GM23338 (cell line): ENCODE data around the gene CGNL1. TPM values are rescaled to one million over a fixed set of nuclear protein-coding genes. Genes with fewer than 3 reads are reported as not detected.

Source experiments
- ATAC-seq: fragments of 200-7000 bp; cut with Tn5 transposase; 3 replicates; pipeline ENCODE4 v1.9.1; 2020
- DNase-seq: peaks from one replicate; pipeline ENCODE4 v3.0.0-alpha.2; 2015; ENCODE audit warnings: low spot score
- H2AFZ ChIP-seq: fragments of 200-600 bp; sonication (generic); 2 replicates; pipeline ENCODE4 v1.8.0; 2016; ENCODE audit warnings: antibody characterized with exemption, mild to moderate bottlenecking, moderate library complexity
- H3F3A ChIP-seq: fragments of 200-600 bp; sonication (generic); replicated peaks from 2 replicates; pipeline ENCODE4 v1.8.0; 2017; ENCODE audit warnings: antibody characterized with exemption, mixed run types, low read depth
- H3K27ac ChIP-seq: fragments of 200-600 bp; sonication (generic); 2 replicates; pipeline ENCODE4 v1.6.1; 2016; ENCODE audit warnings: low read depth
- H3K27me3 ChIP-seq: fragments of 200-600 bp; sonication (generic); 2 replicates; pipeline ENCODE4 v1.8.0; 2016; ENCODE audit warnings: mild to moderate bottlenecking, mixed run types, moderate library complexity; ENCODE audit not compliant: insufficient read depth
- H3K36me3 ChIP-seq: fragments of 200-600 bp; sonication (generic); 2 replicates; pipeline ENCODE4 v1.8.0; 2016; ENCODE audit warnings: mild to moderate bottlenecking; ENCODE audit not compliant: insufficient read depth
- H3K4me1 ChIP-seq: fragments of 200-600 bp; sonication (generic); 2 replicates; pipeline ENCODE4 v1.8.0; 2016; ENCODE audit warnings: mild to moderate bottlenecking, moderate library complexity; ENCODE audit not compliant: insufficient read depth
- H3K4me2 ChIP-seq: fragments of 200-600 bp; sonication (generic); 2 replicates; pipeline ENCODE4 v1.7.1; 2017; ENCODE audit warnings: mixed run types
- H3K4me3 ChIP-seq: fragments of 200-600 bp; sonication (generic); 2 replicates; pipeline ENCODE4 v1.6.1; 2016; ENCODE audit warnings: mixed run types
- H3K79me2 ChIP-seq: fragments of 200-600 bp; sonication (generic); replicated peaks from 2 replicates; pipeline ENCODE4 v1.8.0; 2017; ENCODE audit warnings: mild to moderate bottlenecking; ENCODE audit not compliant: insufficient read depth
- H3K9me2 ChIP-seq: fragments of 200-600 bp; sonication (generic); 2 replicates; pipeline ENCODE4 v1.8.0; 2017; ENCODE audit not compliant: insufficient read depth
- H4K20me1 ChIP-seq: fragments of 200-600 bp; sonication (generic); replicated peaks from 2 replicates; pipeline ENCODE4 v1.8.0; 2017; ENCODE audit warnings: mild to moderate bottlenecking; ENCODE audit not compliant: insufficient read depth
- H3K27ac Mint-ChIP-seq: 2 replicates; pipeline ENCODE4 v1.8.0; 2020; ENCODE audit warnings: inconsistent platforms, mild to moderate bottlenecking, moderate library complexity, mixed read lengths
- H3K27me3 Mint-ChIP-seq: 3 replicates; pipeline ENCODE4 v1.8.0; 2022; ENCODE audit warnings: low read depth, mild to moderate bottlenecking, moderate library complexity, mixed read lengths, inconsistent platforms; ENCODE audit not compliant: insufficient read depth, poor library complexity
- H3K36me3 Mint-ChIP-seq: 3 replicates; pipeline ENCODE4 v1.8.0; 2021; ENCODE audit warnings: low read depth, mild to moderate bottlenecking, inconsistent platforms, moderate library complexity, mixed read lengths
- H3K4me1 Mint-ChIP-seq: 3 replicates; pipeline ENCODE4 v1.8.0; 2020; ENCODE audit warnings: mild to moderate bottlenecking, inconsistent platforms, mixed read lengths
- H3K4me3 Mint-ChIP-seq: 3 replicates; pipeline ENCODE4 v1.8.0; 2021; ENCODE audit warnings: moderate library complexity, mild to moderate bottlenecking, inconsistent platforms, mixed read lengths
- H3K9me3 Mint-ChIP-seq: 3 replicates; pipeline ENCODE4 v1.8.0; 2020; ENCODE audit warnings: moderate library complexity, mild to moderate bottlenecking, inconsistent platforms, mixed read lengths
- CREB1 ChIP-seq: fragments of 250-450 bp; sonication (Bioruptor Pico); IDR thresholded peaks from 2 replicates; pipeline ENCODE4 v1.5.0; 2020; ENCODE audit warnings: low read depth, mild to moderate bottlenecking, moderate library complexity
- EZH2 ChIP-seq: fragments of 200-600 bp; sonication (generic); IDR thresholded peaks from one replicate; pipeline ENCODE4 v1.8.0; 2017; ENCODE audit warnings: antibody characterized with exemption, mild to moderate bottlenecking, low read depth; ENCODE audit not compliant: unreplicated experiment
- NANOG ChIP-seq: IDR thresholded peaks from 2 replicates; pipeline ENCODE4 v1.6.1; 2016; ENCODE audit warnings: antibody characterized with exemption, borderline replicate concordance
- POLR2AphosphoS5 ChIP-seq: IDR thresholded peaks from 2 replicates; pipeline ENCODE4 v1.6.1; 2016; ENCODE audit warnings: antibody characterized with exemption, low read depth
- ZNF114 ChIP-seq: fragments of 250-450 bp; sonication (Bioruptor Pico); IDR thresholded peaks from 2 replicates; pipeline ENCODE4 v1.5.0; 2020; ENCODE audit warnings: mild to moderate bottlenecking, moderate library complexity
- ZNF331 ChIP-seq: fragments of 250-450 bp; sonication (Bioruptor Pico); IDR thresholded peaks from 2 replicates; pipeline ENCODE4 v1.5.0; 2020; ENCODE audit warnings: low read depth, mild to moderate bottlenecking, moderate library complexity
- polyA plus RNA-seq: library from polyadenylated mRNA; unstranded; fragments of >200 nt; fragmentation: Nextera tagmentation; extraction: Ambion mirVana; gene quantifications from 2 replicates; pipeline ENCODE4 v1.2.1, GENCODE V29; 2016
- total RNA-seq: library from RNA; depleted of rRNA; stranded (reverse); fragments of >200 nt; shearing (Covaris generic); gene quantifications from 2 replicates; pipeline ENCODE4 v1.2.3, GENCODE V29; 2014
- TF ChIP-seq, protein P1 (sequence below): IDR thresholded peaks from one replicate; pipeline ENCODE4 v1.6.1; 2018; ENCODE audit warnings: antibody characterized with exemption; ENCODE audit not compliant: unreplicated experiment
- TF ChIP-seq, protein P2 (sequence below), 2 experiments: fragments of 200-600 bp in 1 of 2; sonication (generic) in 1 of 2; conservative IDR thresholded peaks; 2 replicates each; pipeline versions ENCODE4 v1.5.1 to v1.6.1; 2016 to 2017; ENCODE audit warnings: antibody characterized with exemption in 2 of 2, low read depth in 2 of 2, mild to moderate bottlenecking in 2 of 2, moderate library complexity in 1 of 2
- TF ChIP-seq, protein P3 (sequence below): fragments of 250-450 bp; sonication (Bioruptor Pico); IDR thresholded peaks from 2 replicates; pipeline ENCODE4 v1.5.0; 2020; ENCODE audit warnings: mild to moderate bottlenecking, moderate library complexity

CGNL1 gene
- total and polyA plus RNA-seq, 2 experiments from 2014 or later = 20.0 to 57.8 TPM

DNA sequence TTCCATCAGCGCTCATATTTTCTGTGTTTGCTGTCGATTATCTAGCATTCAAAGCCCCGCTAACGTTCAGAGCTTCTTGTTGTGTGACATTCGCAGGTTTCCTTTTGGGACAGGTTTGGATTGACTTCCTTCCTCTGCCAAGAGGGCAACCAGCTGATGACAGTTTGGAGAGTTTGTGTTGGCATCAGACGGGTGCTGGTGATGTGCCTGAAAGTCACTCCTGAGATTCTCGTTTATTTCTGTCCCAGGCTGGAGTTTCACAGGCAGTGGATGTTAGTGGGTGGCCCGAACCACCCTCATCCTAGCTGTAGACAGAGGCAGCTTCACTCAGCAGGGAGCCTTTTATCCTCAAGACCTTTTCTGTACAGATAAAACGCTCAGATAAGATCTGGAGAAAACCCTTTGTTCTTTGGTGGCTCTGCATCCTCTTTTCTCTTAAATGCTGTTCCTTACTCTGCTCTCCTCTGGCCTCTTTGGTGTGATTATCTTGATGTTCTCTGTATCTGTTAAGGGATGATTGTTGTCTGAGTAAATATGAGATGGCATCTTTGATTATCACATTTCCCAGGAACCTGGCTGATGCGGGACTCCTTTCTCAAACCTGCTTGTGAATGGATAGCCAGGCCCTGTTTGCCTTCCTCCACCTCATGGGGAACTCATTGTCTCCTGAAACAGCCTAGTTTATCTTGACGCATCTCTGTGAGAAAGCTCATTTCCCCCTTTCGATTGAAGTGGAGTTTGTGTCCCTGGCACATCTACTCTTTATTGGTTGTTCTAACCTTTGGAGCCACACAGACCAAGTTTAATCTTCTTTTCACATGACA lies 35.9 kb downstream of the CGNL1 start (continued):
- TF ChIP-seq, protein P1, sequence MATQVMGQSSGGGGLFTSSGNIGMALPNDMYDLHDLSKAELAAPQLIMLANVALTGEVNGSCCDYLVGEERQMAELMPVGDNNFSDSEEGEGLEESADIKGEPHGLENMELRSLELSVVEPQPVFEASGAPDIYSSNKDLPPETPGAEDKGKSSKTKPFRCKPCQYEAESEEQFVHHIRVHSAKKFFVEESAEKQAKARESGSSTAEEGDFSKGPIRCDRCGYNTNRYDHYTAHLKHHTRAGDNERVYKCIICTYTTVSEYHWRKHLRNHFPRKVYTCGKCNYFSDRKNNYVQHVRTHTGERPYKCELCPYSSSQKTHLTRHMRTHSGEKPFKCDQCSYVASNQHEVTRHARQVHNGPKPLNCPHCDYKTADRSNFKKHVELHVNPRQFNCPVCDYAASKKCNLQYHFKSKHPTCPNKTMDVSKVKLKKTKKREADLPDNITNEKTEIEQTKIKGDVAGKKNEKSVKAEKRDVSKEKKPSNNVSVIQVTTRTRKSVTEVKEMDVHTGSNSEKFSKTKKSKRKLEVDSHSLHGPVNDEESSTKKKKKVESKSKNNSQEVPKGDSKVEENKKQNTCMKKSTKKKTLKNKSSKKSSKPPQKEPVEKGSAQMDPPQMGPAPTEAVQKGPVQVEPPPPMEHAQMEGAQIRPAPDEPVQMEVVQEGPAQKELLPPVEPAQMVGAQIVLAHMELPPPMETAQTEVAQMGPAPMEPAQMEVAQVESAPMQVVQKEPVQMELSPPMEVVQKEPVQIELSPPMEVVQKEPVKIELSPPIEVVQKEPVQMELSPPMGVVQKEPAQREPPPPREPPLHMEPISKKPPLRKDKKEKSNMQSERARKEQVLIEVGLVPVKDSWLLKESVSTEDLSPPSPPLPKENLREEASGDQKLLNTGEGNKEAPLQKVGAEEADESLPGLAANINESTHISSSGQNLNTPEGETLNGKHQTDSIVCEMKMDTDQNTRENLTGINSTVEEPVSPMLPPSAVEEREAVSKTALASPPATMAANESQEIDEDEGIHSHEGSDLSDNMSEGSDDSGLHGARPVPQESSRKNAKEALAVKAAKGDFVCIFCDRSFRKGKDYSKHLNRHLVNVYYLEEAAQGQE = no peak
- TF ChIP-seq, protein P2, sequence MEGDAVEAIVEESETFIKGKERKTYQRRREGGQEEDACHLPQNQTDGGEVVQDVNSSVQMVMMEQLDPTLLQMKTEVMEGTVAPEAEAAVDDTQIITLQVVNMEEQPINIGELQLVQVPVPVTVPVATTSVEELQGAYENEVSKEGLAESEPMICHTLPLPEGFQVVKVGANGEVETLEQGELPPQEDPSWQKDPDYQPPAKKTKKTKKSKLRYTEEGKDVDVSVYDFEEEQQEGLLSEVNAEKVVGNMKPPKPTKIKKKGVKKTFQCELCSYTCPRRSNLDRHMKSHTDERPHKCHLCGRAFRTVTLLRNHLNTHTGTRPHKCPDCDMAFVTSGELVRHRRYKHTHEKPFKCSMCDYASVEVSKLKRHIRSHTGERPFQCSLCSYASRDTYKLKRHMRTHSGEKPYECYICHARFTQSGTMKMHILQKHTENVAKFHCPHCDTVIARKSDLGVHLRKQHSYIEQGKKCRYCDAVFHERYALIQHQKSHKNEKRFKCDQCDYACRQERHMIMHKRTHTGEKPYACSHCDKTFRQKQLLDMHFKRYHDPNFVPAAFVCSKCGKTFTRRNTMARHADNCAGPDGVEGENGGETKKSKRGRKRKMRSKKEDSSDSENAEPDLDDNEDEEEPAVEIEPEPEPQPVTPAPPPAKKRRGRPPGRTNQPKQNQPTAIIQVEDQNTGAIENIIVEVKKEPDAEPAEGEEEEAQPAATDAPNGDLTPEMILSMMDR (conservative IDR thresholded peaks at IDR 0.05; ENCODE audit: low read depth in 2 of 2) = no peak
- TF ChIP-seq NANOG = no peak
- TF ChIP-seq POLR2AphosphoS5 = no peak

DNA sequence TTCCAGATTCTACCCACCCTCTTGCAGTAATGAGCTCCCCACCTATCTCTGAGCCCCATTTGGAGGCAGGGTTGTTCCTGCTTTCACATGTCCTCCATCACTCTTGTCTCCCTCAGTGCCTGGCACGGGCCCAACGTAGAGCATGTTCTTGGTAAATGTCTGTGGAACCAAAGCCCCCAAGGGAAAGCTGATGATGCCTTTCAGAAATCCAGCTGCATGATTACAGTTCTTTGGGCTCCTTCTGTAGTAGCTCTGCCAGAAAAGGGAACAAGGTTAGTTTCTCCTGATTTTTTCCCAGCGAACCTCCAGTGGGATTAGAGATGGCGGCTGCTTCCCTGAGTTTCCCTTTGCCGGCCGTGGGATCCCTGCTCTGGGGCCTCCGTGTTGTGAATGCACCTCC lies 39.3 kb downstream of the CGNL1 start:
- DNase-seq (no peak), ATAC-seq (no peak)
- Mint-ChIP-seq H3K4me3 (no peak overlapping the region), H3K4me1 (peaks cover 19% of the 10 kb centered on the region), H3K9me3 (no peaks in the 10 kb centered on the region), H3K36me3 (peaks cover 9% of the 10 kb centered on the region), H3K27ac (no peak overlapping the region), H3K27me3 (peaks cover 2% of the 10 kb centered on the region)
- peaks cover 14% of the 10 kb centered on the region for H4K20me1 ChIP-seq
- no peak overlapping the region for H3K4me3 ChIP-seq
- 0 out of 2 replicates have a peak, but pooled peaks cover 2% of the 10 kb centered on the region for H3F3A ChIP-seq
- no peak overlapping the region for H2AFZ ChIP-seq
- peaks cover 85% of the 10 kb centered on the region for H3K79me2 ChIP-seq
- H3K4me1 ChIP-seq = peaks cover 22% of the 10 kb centered on the region
- no peak overlapping the region for H3K4me2 ChIP-seq
- H3K9me2 ChIP-seq = peaks cover 4% of the 10 kb centered on the region; the same call in 1 of the 2 replicates
- H3K27ac ChIP-seq = peak overlapping the region; percentile 74; the same call in 1 of the 2 replicates
- no peaks in the 10 kb centered on the region for H3K36me3 ChIP-seq
- H3K27me3 ChIP-seq = no peaks in the 10 kb centered on the region
- no peak for TF ChIP-seq CREB1 (CRISPR knock-in tag)
- TF ChIP-seq ZNF114 (CRISPR knock-in tag) = no peak
- TF ChIP-seq POLR2AphosphoS5 = no peak
- TF ChIP-seq, protein P2 (conservative IDR thresholded peaks at IDR 0.05; ENCODE audit: low read depth in 2 of 2) = no peak
- TF ChIP-seq EZH2 = no peak
- no peak for TF ChIP-seq ZNF331 (CRISPR knock-in tag)
- TF ChIP-seq, protein P3, sequence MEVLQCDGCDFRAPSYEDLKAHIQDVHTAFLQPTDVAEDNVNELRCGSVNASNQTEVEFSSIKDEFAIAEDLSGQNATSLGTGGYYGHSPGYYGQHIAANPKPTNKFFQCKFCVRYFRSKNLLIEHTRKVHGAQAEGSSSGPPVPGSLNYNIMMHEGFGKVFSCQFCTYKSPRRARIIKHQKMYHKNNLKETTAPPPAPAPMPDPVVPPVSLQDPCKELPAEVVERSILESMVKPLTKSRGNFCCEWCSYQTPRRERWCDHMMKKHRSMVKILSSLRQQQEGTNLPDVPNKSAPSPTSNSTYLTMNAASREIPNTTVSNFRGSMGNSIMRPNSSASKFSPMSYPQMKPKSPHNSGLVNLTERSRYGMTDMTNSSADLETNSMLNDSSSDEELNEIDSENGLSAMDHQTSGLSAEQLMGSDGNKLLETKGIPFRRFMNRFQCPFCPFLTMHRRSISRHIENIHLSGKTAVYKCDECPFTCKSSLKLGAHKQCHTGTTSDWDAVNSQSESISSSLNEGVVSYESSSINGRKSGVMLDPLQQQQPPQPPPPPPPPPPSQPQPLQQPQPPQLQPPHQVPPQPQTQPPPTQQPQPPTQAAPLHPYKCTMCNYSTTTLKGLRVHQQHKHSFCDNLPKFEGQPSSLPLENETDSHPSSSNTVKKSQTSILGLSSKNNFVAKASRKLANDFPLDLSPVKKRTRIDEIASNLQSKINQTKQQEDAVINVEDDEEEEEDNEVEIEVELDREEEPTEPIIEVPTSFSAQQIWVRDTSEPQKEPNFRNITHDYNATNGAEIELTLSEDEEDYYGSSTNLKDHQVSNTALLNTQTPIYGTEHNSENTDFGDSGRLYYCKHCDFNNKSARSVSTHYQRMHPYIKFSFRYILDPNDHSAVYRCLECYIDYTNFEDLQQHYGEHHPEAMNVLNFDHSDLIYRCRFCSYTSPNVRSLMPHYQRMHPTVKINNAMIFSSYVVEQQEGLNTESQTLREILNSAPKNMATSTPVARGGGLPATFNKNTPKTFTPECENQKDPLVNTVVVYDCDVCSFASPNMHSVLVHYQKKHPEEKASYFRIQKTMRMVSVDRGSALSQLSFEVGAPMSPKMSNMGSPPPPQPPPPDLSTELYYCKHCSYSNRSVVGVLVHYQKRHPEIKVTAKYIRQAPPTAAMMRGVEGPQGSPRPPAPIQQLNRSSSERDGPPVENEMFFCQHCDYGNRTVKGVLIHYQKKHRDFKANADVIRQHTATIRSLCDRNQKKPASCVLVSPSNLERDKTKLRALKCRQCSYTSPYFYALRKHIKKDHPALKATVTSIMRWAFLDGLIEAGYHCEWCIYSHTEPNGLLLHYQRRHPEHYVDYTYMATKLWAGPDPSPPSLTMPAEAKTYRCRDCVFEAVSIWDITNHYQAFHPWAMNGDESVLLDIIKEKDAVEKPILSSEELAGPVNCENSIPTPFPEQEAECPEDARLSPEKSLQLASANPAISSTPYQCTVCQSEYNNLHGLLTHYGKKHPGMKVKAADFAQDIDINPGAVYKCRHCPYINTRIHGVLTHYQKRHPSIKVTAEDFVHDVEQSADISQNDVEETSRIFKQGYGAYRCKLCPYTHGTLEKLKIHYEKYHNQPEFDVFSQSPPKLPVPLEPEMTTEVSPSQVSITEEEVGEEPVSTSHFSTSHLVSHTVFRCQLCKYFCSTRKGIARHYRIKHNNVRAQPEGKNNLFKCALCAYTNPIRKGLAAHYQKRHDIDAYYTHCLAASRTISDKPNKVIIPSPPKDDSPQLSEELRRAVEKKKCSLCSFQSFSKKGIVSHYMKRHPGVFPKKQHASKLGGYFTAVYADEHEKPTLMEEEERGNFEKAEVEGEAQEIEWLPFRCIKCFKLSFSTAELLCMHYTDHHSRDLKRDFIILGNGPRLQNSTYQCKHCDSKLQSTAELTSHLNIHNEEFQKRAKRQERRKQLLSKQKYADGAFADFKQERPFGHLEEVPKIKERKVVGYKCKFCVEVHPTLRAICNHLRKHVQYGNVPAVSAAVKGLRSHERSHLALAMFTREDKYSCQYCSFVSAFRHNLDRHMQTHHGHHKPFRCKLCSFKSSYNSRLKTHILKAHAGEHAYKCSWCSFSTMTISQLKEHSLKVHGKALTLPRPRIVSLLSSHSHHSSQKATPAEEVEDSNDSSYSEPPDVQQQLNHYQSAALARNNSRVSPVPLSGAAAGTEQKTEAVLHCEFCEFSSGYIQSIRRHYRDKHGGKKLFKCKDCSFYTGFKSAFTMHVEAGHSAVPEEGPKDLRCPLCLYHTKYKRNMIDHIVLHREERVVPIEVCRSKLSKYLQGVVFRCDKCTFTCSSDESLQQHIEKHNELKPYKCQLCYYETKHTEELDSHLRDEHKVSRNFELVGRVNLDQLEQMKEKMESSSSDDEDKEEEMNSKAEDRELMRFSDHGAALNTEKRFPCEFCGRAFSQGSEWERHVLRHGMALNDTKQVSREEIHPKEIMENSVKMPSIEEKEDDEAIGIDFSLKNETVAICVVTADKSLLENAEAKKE (CRISPR knock-in tag) = no peak
